HEK293 (cell line): ENCODE measurements around the gene GPR35.

Experiments used
- CTCF ChIA-PET: fragments of 350-600 bp; formaldehyde crosslinking; extraction: SDS; loops from one replicate; lab custom pipeline; 2021; ENCODE audit warnings: antibody characterized with exemption; lab: Yijun Ruan, JAX
- POLR2A ChIA-PET: fragments of 300-600 bp; formaldehyde crosslinking; extraction: SDS; loops from one replicate; lab custom pipeline; 2020; ENCODE audit warnings: antibody characterized with exemption, inconsistent platforms; lab: Yijun Ruan, JAX
- H3K27ac ChIP-seq: fragments of 200-500 bp; sonication (Bioruptor generic); 2 replicates; pipeline ENCODE4 v1.5.1; 2014; ENCODE audit warnings: low read depth, low read length, control low read depth, inconsistent platforms; ENCODE audit errors: extremely low read depth
- H3K36me3 ChIP-seq, 2 experiments: fragments of 200-500 bp in 1 of 2; sonication (Bioruptor generic) in 1 of 2; 1 replicate in 1 of 2; 2 replicates in 1 of 2; pipeline ENCODE4 v1.5.1; 2014 to 2017; ENCODE audit warnings: inconsistent platforms in 2 of 2, low read length in 2 of 2; ENCODE audit not compliant: control insufficient read depth in 2 of 2, insufficient read depth in 1 of 2
- H3K4me1 ChIP-seq: fragments of 200-500 bp; sonication (Bioruptor generic); 2 replicates; pipeline ENCODE4 v1.5.1; 2014; ENCODE audit warnings: mild to moderate bottlenecking, low read length, inconsistent platforms; ENCODE audit not compliant: control insufficient read depth, insufficient read depth
- H3K4me3 ChIP-seq: 2 replicates; pipeline ENCODE4 v1.5.1; 2011; ENCODE audit warnings: low read depth, mild to moderate bottlenecking, control low read depth, low read length, moderate library complexity
- H3K9me3 ChIP-seq: fragments of 200-500 bp; sonication (Bioruptor generic); 2 replicates; pipeline ENCODE4 v1.5.1; 2014; ENCODE audit warnings: low read depth, low read length, inconsistent platforms; ENCODE audit not compliant: control insufficient read depth, insufficient read depth
- KLF7 ChIP-seq: fragments of 450-650 bp; formaldehyde crosslinking; IDR thresholded peaks from 2 replicates; pipeline ENCODE4 v1.5.1; 2016; ENCODE audit warnings: missing biosample characterization, missing genetic modification characterization, borderline replicate concordance
- KLF8 ChIP-seq: fragments of 450-650 bp; formaldehyde crosslinking; IDR thresholded peaks from 2 replicates; pipeline ENCODE4 v1.5.1; 2016; ENCODE audit warnings: missing biosample characterization, missing genetic modification characterization
- MYNN ChIP-seq: fragments of 450-650 bp; formaldehyde crosslinking; IDR thresholded peaks from 2 replicates; pipeline ENCODE4 v1.5.1; 2016; ENCODE audit warnings: missing biosample characterization, missing genetic modification characterization, borderline replicate concordance
- OVOL3 ChIP-seq: fragments of 450-650 bp; formaldehyde crosslinking; IDR thresholded peaks from 2 replicates; pipeline ENCODE4 v1.5.1; 2016; ENCODE audit warnings: missing biosample characterization, missing genetic modification characterization
- PRDM6 ChIP-seq: fragments of 450-650 bp; formaldehyde crosslinking; IDR thresholded peaks from 2 replicates; pipeline ENCODE4 v1.5.1; 2017; ENCODE audit warnings: missing biosample characterization, missing genetic modification characterization
- SALL2 ChIP-seq: fragments of 450-650 bp; formaldehyde crosslinking; IDR thresholded peaks from 2 replicates; pipeline ENCODE4 v1.5.0; 2017; ENCODE audit warnings: missing biosample characterization, mild to moderate bottlenecking, missing genetic modification characterization, borderline replicate concordance
- SCRT2 ChIP-seq: fragments of 450-650 bp; formaldehyde crosslinking; IDR thresholded peaks from 2 replicates; pipeline ENCODE4 v1.5.1; 2016; ENCODE audit warnings: missing biosample characterization, missing genetic modification characterization
- ZBTB1 ChIP-seq: fragments of 450-650 bp; formaldehyde crosslinking; IDR thresholded peaks from 2 replicates; pipeline ENCODE4 v1.5.1; 2016; ENCODE audit warnings: missing biosample characterization, missing genetic modification characterization
- ZBTB48 ChIP-seq: fragments of 450-650 bp; formaldehyde crosslinking; IDR thresholded peaks from 2 replicates; pipeline ENCODE4 v1.5.1; 2016; ENCODE audit warnings: missing biosample characterization, missing genetic modification characterization
- ZFP3 ChIP-seq: fragments of 450-650 bp; formaldehyde crosslinking; IDR thresholded peaks from 2 replicates; pipeline ENCODE4 v1.5.1; 2016; ENCODE audit warnings: low read depth, missing biosample characterization, missing genetic modification characterization
- ZNF211 ChIP-seq: fragments of 450-650 bp; formaldehyde crosslinking; IDR thresholded peaks from 2 replicates; pipeline ENCODE4 v1.5.1; 2016; ENCODE audit warnings: low read depth, missing biosample characterization, missing genetic modification characterization
- ZNF239 ChIP-seq: fragments of 450-650 bp; formaldehyde crosslinking; IDR thresholded peaks from 2 replicates; pipeline ENCODE4 v1.5.1; 2016; ENCODE audit warnings: missing biosample characterization, missing genetic modification characterization
- ZNF302 ChIP-seq: fragments of 450-650 bp; formaldehyde crosslinking; IDR thresholded peaks from 2 replicates; pipeline ENCODE4 v1.5.1; 2016; ENCODE audit warnings: missing biosample characterization, missing genetic modification characterization, low read depth
- ZNF350 ChIP-seq: fragments of 450-650 bp; formaldehyde crosslinking; IDR thresholded peaks from 2 replicates; pipeline ENCODE4 v1.5.0; 2017; ENCODE audit warnings: missing biosample characterization, mild to moderate bottlenecking, missing genetic modification characterization
- ZNF449 ChIP-seq: fragments of 450-650 bp; formaldehyde crosslinking; IDR thresholded peaks from 2 replicates; pipeline ENCODE4 v1.5.1; 2017; ENCODE audit warnings: missing biosample characterization, mild to moderate bottlenecking, missing genetic modification characterization, moderate library complexity
- ZNF473 ChIP-seq: fragments of 450-650 bp; formaldehyde crosslinking; IDR thresholded peaks from 2 replicates; pipeline ENCODE4 v1.5.1; 2017; ENCODE audit warnings: missing biosample characterization, missing genetic modification characterization
- ZNF488 ChIP-seq: fragments of 450-650 bp; formaldehyde crosslinking; IDR thresholded peaks from 2 replicates; pipeline ENCODE4 v1.5.1; 2016; ENCODE audit warnings: missing biosample characterization, missing genetic modification characterization
- ZNF571 ChIP-seq: fragments of 450-650 bp; formaldehyde crosslinking; IDR thresholded peaks from 2 replicates; pipeline ENCODE4 v1.5.0; 2017; ENCODE audit warnings: missing biosample characterization, missing genetic modification characterization
- ZNF629 ChIP-seq: fragments of 450-650 bp; formaldehyde crosslinking; IDR thresholded peaks from 2 replicates; pipeline ENCODE4 v1.5.1; 2017; ENCODE audit warnings: missing biosample characterization, missing genetic modification characterization
- ZNF704 ChIP-seq: fragments of 450-650 bp; formaldehyde crosslinking; IDR thresholded peaks from 2 replicates; pipeline ENCODE4 v1.5.1; 2016; ENCODE audit warnings: missing biosample characterization, missing genetic modification characterization
- ZNF785 ChIP-seq: fragments of 450-650 bp; formaldehyde crosslinking; IDR thresholded peaks from 2 replicates; pipeline ENCODE4 v1.5.1; 2016; ENCODE audit warnings: missing biosample characterization, missing genetic modification characterization
- ZNF830 ChIP-seq: fragments of 450-650 bp; IDR thresholded peaks from 2 replicates; pipeline ENCODE4 v1.5.0; 2018; ENCODE audit warnings: missing biosample characterization, missing genetic modification characterization, low read depth, mild to moderate bottlenecking, moderate library complexity
- ZSCAN16 ChIP-seq: fragments of 450-650 bp; formaldehyde crosslinking; IDR thresholded peaks from 2 replicates; pipeline ENCODE4 v1.5.1; 2016; ENCODE audit warnings: missing biosample characterization, missing genetic modification characterization
- ZSCAN18 ChIP-seq: fragments of 450-650 bp; formaldehyde crosslinking; IDR thresholded peaks from 2 replicates; pipeline ENCODE4 v1.5.1; 2016; ENCODE audit warnings: missing biosample characterization, missing genetic modification characterization

GPR35 gene

GRCh38 chr2:240604939-240605716, 20.2 kb upstream of the GPR35 start (continued):
- TF ChIP-seq ZNF211 (tag by site-specific recombination), result no peak
- no peak for TF ChIP-seq ZNF488 (tag by site-specific recombination)
- no peak for TF ChIP-seq ZSCAN18 (tag by site-specific recombination)
- TF ChIP-seq ZNF449 (tag by site-specific recombination), result no peak
- no peak for TF ChIP-seq ZNF785
- TF ChIP-seq ZFP3 (tag by site-specific recombination), result no peak
- no peak for TF ChIP-seq OVOL3 (tag by site-specific recombination)

GRCh38 chr2:240605867-240606743, 19.2 kb upstream of the GPR35 start:
- POLR2A ChIA-PET, result interaction anchor here (1.4 kb wide), 1 partner anchor 20 kb away, joined by 3 read pairs; the partner anchor contains the start of gene CAPN10
- TF ChIP-seq PRDM6 (tag by site-specific recombination) (no peak), MYNN (tag by site-specific recombination) (no peak), ZNF488 (tag by site-specific recombination) (no peak), SCRT2 (no peak), ZNF473 (no peak), KLF8 (tag by site-specific recombination) (no peak), ZNF629 (tag by site-specific recombination) (no peak), ZNF571 (tag by site-specific recombination) (no peak), ZNF239 (tag by site-specific recombination) (no peak), ZSCAN16 (tag by site-specific recombination) (no peak), KLF7 (tag by site-specific recombination) (no peak), ZBTB1 (tag by site-specific recombination) (no peak), ZNF704 (tag by site-specific recombination) (no peak), ZNF830 (tag by site-specific recombination) (no peak), ZNF350 (tag by site-specific recombination) (no peak), ZBTB48 (tag by site-specific recombination) (no peak), ZNF302 (tag by site-specific recombination) (no peak), SALL2 (tag by site-specific recombination) (no peak)
- TF ChIP-seq, all 188 proteins: peak for 0
- Histone ChIP-seq H3K9me3 (no peaks in the 10 kb centered on the region), H3K4me1 (no peaks in the 10 kb centered on the region; the same call in 1 of the 2 replicates), H3K4me3 (no peak overlapping the region), H3K27ac (no peak overlapping the region), H3K36me3 (no peaks in the 10 kb centered on the region)
- CTCF ChIA-PET, result interaction anchor here (0.6 to 0.8 kb wide), 2 partner anchors 92 to 452 kb away, joined by 3 to 7 read pairs; no protein-coding TSS in a partner anchor
